ENCODE measurements around the gene SPRTN. TPM values are rescaled to one million over a fixed set of nuclear protein-coding genes. Genes with fewer than 3 reads are reported as not detected.

The SPRTN gene
- total RNA-seq, 4 donors from 2014 or later, result 11.9 to 23.7 (median 15.0) TPM

DNA sequence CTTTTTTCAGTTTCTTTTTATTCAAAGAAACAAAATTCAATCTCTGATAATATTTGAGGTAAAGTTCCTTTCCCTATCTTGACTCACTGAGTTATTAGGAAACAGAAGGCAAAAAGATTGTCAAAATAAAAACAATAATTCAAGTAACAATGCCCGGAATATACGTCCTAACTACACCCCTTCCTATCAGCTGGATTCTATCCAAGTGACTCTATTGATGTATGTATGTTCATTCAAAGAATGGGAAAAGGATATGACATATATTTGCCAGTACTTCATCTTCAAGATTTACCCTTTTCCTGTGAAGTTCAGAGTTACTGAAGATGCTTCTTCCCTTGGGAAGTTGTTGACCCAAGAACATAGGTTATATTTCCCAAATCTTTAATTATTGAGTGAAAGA is 13.7 kb downstream of the SPRTN start:
- no peak for DNase-seq (ENCODE audit: extremely low spot score)
- intact Hi-C loops (cut with DNase I), result no loop called here
- Histone ChIP-seq H3K9me3 (no peaks in the 10 kb centered on the region), H3K27me3 (no peaks in the 10 kb centered on the region), H3K36me3 (peaks cover 21 to 61% (median 50%) of the 10 kb centered on the region in 4 donors), H3K4me3 (no peak overlapping the region), H3K27ac (replicated peaks in 1 of 4) (no peak overlapping the region), H3K4me1 (no peaks in the 10 kb centered on the region)
- TF ChIP-seq, protein P1, sequence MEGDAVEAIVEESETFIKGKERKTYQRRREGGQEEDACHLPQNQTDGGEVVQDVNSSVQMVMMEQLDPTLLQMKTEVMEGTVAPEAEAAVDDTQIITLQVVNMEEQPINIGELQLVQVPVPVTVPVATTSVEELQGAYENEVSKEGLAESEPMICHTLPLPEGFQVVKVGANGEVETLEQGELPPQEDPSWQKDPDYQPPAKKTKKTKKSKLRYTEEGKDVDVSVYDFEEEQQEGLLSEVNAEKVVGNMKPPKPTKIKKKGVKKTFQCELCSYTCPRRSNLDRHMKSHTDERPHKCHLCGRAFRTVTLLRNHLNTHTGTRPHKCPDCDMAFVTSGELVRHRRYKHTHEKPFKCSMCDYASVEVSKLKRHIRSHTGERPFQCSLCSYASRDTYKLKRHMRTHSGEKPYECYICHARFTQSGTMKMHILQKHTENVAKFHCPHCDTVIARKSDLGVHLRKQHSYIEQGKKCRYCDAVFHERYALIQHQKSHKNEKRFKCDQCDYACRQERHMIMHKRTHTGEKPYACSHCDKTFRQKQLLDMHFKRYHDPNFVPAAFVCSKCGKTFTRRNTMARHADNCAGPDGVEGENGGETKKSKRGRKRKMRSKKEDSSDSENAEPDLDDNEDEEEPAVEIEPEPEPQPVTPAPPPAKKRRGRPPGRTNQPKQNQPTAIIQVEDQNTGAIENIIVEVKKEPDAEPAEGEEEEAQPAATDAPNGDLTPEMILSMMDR (IDR thresholded peaks at IDR 0.05), result no peak
- no peak for TF ChIP-seq POLR2A (IDR thresholded peaks at IDR 0.05; ENCODE audit: low read depth)
- TF ChIP-seq POLR2AphosphoS5 (IDR thresholded peaks at IDR 0.05), result no peak
- TF ChIP-seq EP300 (IDR thresholded peaks at IDR 0.05), result no peak
- WGBS, result 69% methylated on average over 2 of the region's 2 CpGs

DNA sequence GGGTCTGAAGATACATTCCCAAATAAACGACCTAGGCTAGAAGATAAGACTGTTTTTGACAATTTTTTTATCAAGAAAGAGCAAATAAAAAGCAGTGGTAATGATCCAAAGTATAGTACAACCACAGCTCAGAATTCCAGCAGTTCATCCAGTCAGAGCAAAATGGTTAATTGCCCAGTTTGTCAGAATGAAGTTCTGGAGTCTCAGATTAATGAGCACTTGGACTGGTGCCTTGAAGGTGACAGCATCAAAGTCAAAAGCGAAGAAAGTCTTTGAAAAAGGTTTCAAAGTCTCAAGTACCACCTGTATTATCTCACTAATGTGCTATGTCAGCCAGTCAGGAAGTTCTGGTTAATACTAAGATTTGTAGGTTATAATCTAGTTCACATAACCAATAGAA is 15.0 kb downstream of the SPRTN start:
- 67% methylated on average over 2 of the region's 2 CpGs for WGBS
- TF ChIP-seq, protein P1 (IDR thresholded peaks at IDR 0.05), result no peak
- TF ChIP-seq POLR2AphosphoS5 (IDR thresholded peaks at IDR 0.05) (no peak), POLR2A (IDR thresholded peaks at IDR 0.05; ENCODE audit: low read depth) (no peak), EP300 (IDR thresholded peaks at IDR 0.05) (no peak)
- H3K36me3 ChIP-seq, result peaks cover 21 to 51% (median 40%) of the 10 kb centered on the region in 4 donors
- H3K4me1 ChIP-seq, result peaks cover 2 to 8% (median 5%) of the 10 kb centered on the region in 4 donors
- intact Hi-C loops (cut with DNase I), result no loop called here
- DNase-seq (ENCODE audit: extremely low spot score), result no peak
- no peaks in the 10 kb centered on the region for H3K9me3 ChIP-seq
- no peaks in the 10 kb centered on the region for H3K27me3 ChIP-seq
- H3K27ac ChIP-seq (replicated peaks in 1 of 4), result no peak overlapping the region
- H3K4me3 ChIP-seq, result no peak overlapping the region

DNA sequence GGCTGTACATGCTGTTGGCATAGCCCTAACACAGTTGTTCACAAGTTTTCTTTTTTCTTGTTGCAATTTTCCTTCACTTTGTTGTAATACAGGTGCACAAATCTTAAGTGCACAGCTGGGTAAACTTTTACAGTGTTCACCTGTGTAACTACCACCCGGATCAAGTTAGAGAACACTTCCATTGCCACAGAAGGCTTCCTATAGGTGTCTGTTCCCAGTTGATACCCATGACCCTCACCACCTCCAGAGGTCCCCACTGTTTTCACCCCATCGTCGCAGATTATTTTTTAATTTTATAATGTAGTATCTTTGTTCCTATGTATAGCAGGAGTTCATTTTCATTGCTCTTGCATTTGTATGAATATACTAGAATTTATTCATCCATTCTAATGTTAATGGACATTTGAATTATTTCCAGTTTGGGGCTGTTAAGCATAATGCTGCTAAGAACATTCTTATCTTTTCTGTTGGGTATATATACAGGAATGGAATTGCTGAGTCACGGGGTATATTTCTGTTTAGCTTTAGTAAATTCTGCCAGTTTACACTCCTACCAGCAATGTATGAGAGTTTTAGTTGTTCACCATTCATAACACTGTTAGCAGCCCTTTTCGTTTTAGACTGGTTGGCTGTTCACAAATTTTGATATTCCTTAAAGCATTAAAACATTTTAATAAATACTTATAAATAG is 16.4 kb downstream of the SPRTN start:
- peaks cover 5 to 12% (median 8%) of the 10 kb centered on the region in 4 donors for H3K4me1 ChIP-seq
- no peak overlapping the region for H3K4me3 ChIP-seq
- H3K9me3 ChIP-seq, result no peaks in the 10 kb centered on the region
- intact Hi-C loops (cut with DNase I), result loop anchor here (5.0 kb wide), 2 partner anchors 68 to 173 kb away; partner anchors contain the start of genes EGLN1 and TSNAX
- no peak for DNase-seq (ENCODE audit: extremely low spot score)
- no peak for TF ChIP-seq EP300 (IDR thresholded peaks at IDR 0.05)
- TF ChIP-seq, protein P1 (IDR thresholded peaks at IDR 0.05), result no peak
- no peak for TF ChIP-seq POLR2A (IDR thresholded peaks at IDR 0.05; ENCODE audit: low read depth)
- no peak for TF ChIP-seq POLR2AphosphoS5 (IDR thresholded peaks at IDR 0.05)
- WGBS, result 83% methylated on average over 5 of the region's 5 CpGs
- H3K27me3 ChIP-seq, result no peaks in the 10 kb centered on the region
- H3K27ac ChIP-seq (replicated peaks in 1 of 4), result no peak overlapping the region
- H3K36me3 ChIP-seq, result peaks cover 21 to 38% (median 28%) of the 10 kb centered on the region in 4 donors

DNA sequence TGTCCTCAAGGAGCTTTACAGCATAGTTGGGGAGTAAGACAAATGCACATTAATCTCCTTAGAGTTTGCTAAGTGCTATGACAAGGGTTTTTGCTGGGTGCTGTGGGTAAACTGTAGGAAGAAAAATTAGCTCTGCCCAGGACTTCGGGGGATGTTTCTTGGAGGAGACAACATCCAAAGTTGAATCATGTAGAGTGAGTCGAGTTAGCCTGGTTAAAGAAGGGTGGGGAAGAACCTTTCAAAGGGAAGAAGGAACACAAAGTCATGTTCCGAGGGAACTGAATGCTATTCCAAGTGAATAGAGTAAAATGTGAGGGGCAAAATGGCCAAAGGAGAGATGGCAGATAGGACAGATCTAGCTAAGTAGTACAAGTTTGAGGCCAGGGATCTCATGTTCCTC is 17.1 kb downstream of the SPRTN start:
- no peak overlapping the region for H3K27ac ChIP-seq (replicated peaks in 1 of 4)
- no peaks in the 10 kb centered on the region for H3K27me3 ChIP-seq
- peaks cover 19 to 31% (median 25%) of the 10 kb centered on the region in 4 donors for H3K36me3 ChIP-seq
- H3K9me3 ChIP-seq, result no peaks in the 10 kb centered on the region
- intact Hi-C loops (cut with DNase I), result loop anchor here (5.0 kb wide), 2 partner anchors 67 to 172 kb away; partner anchors contain the start of genes EGLN1 and TSNAX
- TF ChIP-seq POLR2AphosphoS5 (IDR thresholded peaks at IDR 0.05) (no peak), POLR2A (IDR thresholded peaks at IDR 0.05; ENCODE audit: low read depth) (no peak), EP300 (IDR thresholded peaks at IDR 0.05) (no peak)
- TF ChIP-seq, protein P1 (IDR thresholded peaks at IDR 0.05), result no peak
- WGBS, result 81% methylated on average over 3 of the region's 3 CpGs
- H3K4me1 ChIP-seq, result peaks cover 5 to 12% (median 8%) of the 10 kb centered on the region in 4 donors
- H3K4me3 ChIP-seq, result no peak overlapping the region
- no peak for DNase-seq (ENCODE audit: extremely low spot score)
